A673 (cell line): ENCODE data around the gene TMPRSS11B.

ENCODE experiments used
- CTCF ChIP-seq: fragments of 300-800, 200-600 bp; sonication (generic); conservative IDR thresholded peaks from 2 replicates; pipeline ENCODE4 v1.5.1; 2017; ENCODE audit warnings: low read depth, mild to moderate bottlenecking, antibody characterized with exemption, low read length, moderate library complexity, mixed read lengths
- EZH2 ChIP-seq: fragments of 200-600 bp; sonication (generic); IDR thresholded peaks from 2 replicates; pipeline ENCODE4 v1.6.1; 2017; ENCODE audit warnings: borderline replicate concordance, low read depth, mild to moderate bottlenecking, mixed read lengths, antibody characterized with exemption, low read length; ENCODE audit not compliant: poor library complexity, severe bottlenecking

DNA sequence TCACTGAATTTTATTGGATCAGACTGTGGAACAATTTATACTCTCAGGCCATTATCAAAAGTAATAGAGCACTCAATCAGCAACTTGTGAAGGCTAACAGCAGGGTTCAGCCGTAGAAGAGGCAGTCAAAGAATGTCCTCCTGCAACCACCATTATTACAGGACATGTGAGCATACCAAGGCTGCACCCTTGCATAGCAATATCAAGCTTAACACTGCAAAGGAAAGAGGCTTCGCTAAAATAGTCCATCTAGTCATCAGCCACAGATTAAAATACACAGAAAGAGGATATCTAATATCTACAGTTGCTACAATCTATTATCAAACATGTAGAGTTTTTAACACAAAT lies 42.9 kb upstream of the TMPRSS11B start:
- TF ChIP-seq CTCF (no peak), EZH2 (no peak)
